Loucy (cell line): ENCODE measurements around the gene GGTLC3.
"Not testable (repeated sequence)": the region's sequence is repeated elsewhere in the genome, so short reads cannot be mapped to it uniquely, and the experiment has no call there.

ENCODE experiments used
- EZH2phosphoT487 ChIP-seq: fragments of 200-600 bp; IDR thresholded peaks from 2 replicates; pipeline ENCODE4 v1.6.1; 2018; ENCODE audit warnings: antibody characterized with exemption, mild to moderate bottlenecking, moderate library complexity, borderline replicate concordance
- TF ChIP-seq, protein P1 (sequence below): fragments of 200-600 bp; sonication (generic); conservative IDR thresholded peaks from 2 replicates; pipeline ENCODE4 v1.5.1; 2014; ENCODE audit warnings: mild to moderate bottlenecking, antibody characterized with exemption, low read length

DNA sequence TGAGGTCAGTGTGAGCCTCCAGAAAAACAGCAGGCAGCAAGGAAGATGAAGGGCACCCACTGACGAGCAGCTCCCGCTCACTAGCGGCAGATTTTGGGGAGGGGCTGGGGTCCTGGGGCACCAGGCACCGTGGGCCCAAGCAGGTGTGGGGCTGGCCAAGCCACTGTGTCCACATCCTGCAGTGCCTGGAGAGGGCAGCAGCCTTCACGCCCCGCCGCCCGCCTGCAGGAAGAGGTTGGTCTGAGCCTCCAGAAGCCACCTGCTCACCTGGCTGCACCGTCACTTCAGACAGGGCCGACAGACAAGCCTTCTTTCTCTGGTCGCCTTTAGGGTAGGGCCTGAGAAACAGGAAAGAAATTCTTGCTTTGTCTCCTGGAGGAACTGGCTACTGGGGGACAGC lies 25.4 kb upstream of the GGTLC3 start:
- TF ChIP-seq, protein P1, sequence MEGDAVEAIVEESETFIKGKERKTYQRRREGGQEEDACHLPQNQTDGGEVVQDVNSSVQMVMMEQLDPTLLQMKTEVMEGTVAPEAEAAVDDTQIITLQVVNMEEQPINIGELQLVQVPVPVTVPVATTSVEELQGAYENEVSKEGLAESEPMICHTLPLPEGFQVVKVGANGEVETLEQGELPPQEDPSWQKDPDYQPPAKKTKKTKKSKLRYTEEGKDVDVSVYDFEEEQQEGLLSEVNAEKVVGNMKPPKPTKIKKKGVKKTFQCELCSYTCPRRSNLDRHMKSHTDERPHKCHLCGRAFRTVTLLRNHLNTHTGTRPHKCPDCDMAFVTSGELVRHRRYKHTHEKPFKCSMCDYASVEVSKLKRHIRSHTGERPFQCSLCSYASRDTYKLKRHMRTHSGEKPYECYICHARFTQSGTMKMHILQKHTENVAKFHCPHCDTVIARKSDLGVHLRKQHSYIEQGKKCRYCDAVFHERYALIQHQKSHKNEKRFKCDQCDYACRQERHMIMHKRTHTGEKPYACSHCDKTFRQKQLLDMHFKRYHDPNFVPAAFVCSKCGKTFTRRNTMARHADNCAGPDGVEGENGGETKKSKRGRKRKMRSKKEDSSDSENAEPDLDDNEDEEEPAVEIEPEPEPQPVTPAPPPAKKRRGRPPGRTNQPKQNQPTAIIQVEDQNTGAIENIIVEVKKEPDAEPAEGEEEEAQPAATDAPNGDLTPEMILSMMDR, result not testable (repeated sequence)
- not testable (repeated sequence) for TF ChIP-seq EZH2phosphoT487
